Measurements from ENCODE around the gene BLTP3B.

Gene BLTP3B

DNA sequence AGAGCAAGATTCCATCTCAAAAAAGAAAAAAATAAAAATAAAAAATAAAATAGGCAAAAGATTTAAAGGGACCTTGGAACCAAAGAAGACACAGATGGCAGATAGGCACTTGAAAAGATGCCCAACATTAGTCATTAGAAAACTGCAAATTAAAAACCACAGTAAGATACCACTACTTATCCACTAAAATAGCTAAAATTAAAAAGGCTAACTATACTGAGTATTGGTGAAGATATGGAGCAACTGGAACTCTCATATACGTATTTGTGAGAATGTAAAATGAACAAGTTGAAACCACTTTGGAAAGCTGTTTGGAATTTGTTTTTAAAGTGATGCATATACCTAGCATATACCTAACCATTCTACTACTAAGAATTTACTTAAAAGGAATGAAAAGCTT lies 22.3 kb downstream of the BLTP3B start:
- Histone ChIP-seq H3K4me3 (ENCODE audit: low read length in 2 of 2) (no peak overlapping the region), H3K9me3 (ENCODE audit: control insufficient read depth in 2 of 2, low read length in 2 of 2) (no peaks in the 10 kb centered on the region), H3K27ac (ENCODE audit: low read depth in 2 of 2, low read length in 2 of 2) (no peak overlapping the region), H3K9ac (ENCODE audit: low read depth in 1 of 2, low read length in 2 of 2) (no peak overlapping the region), H3K4me1 (ENCODE audit: control insufficient read depth in 2 of 2, insufficient read depth in 2 of 2, low read length in 2 of 2) (no peaks in the 10 kb centered on the region), H3K27me3 (ENCODE audit: control insufficient read depth in 2 of 2, insufficient read depth in 2 of 2, low read length in 2 of 2) (no peaks in the 10 kb centered on the region), H3K36me3 (ENCODE audit: control insufficient read depth in 2 of 2, insufficient read depth in 2 of 2, low read length in 2 of 2) (no peaks in the 10 kb centered on the region)

DNA sequence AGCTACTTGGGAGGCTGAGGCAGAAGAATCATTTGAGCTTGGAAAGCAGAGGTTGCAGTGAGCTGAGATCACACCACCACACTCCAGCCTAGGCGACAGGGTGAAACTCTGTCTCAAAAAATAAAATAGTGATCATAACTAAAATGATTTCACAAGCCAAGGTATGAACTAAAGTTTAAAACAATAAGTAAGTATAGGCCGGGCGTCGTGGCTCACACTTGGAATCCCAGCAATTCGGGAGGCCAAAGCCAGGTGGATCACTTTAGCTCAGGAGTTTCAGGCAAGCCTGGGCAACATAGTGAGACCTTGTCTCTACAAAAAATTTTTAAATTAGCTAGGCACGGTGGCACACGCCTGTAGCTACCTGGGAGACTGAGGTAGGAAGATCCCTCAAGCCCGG lies 27.4 kb downstream of the BLTP3B start:
- H3K27ac ChIP-seq (ENCODE audit: low read depth in 2 of 2, low read length in 2 of 2), result no peak overlapping the region

DNA sequence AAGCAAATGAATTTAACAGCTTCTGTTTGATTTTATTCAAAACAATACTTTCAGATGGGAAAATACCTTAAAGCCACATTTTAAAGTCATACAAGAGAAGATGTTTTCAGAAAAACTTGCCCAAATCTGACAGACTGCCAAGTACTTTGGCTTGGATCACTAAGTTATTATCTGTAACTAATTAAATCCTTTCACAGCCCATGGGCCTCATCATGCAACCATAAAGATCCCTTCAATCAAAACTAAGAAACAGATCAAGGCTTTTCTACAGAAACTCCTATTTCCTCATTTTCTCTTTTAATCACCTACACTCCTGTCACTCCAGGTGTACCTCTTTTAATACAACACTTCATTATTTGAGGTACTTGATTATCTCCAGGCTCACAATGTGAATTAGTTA lies 28.1 kb downstream of the BLTP3B start:
- H3K4me3 ChIP-seq (ENCODE audit: low read length in 2 of 2), result no peak overlapping the region
- H3K27me3 ChIP-seq (ENCODE audit: control insufficient read depth in 2 of 2, insufficient read depth in 2 of 2, low read length in 2 of 2), result no peaks in the 10 kb centered on the region
- no peaks in the 10 kb centered on the region for H3K9me3 ChIP-seq (ENCODE audit: control insufficient read depth in 2 of 2, low read length in 2 of 2)
- no peaks in the 10 kb centered on the region for H3K36me3 ChIP-seq (ENCODE audit: control insufficient read depth in 2 of 2, insufficient read depth in 2 of 2, low read length in 2 of 2)
- H3K9ac ChIP-seq (ENCODE audit: low read depth in 1 of 2, low read length in 2 of 2), result no peak overlapping the region
- H3K4me1 ChIP-seq (ENCODE audit: control insufficient read depth in 2 of 2, insufficient read depth in 2 of 2, low read length in 2 of 2), result no peaks in the 10 kb centered on the region
- H3K27ac ChIP-seq (ENCODE audit: low read depth in 2 of 2, low read length in 2 of 2), result no peak overlapping the region

More for the DNA sequence above, 27.4 kb downstream of the BLTP3B start:
- H3K4me3 ChIP-seq (ENCODE audit: low read length in 2 of 2), result no peak overlapping the region
- no peaks in the 10 kb centered on the region for H3K27me3 ChIP-seq (ENCODE audit: control insufficient read depth in 2 of 2, insufficient read depth in 2 of 2, low read length in 2 of 2)
- no peaks in the 10 kb centered on the region for H3K4me1 ChIP-seq (ENCODE audit: control insufficient read depth in 2 of 2, insufficient read depth in 2 of 2, low read length in 2 of 2)
- no peaks in the 10 kb centered on the region for H3K36me3 ChIP-seq (ENCODE audit: control insufficient read depth in 2 of 2, insufficient read depth in 2 of 2, low read length in 2 of 2)
- no peak overlapping the region for H3K9ac ChIP-seq (ENCODE audit: low read depth in 1 of 2, low read length in 2 of 2)
- H3K9me3 ChIP-seq (ENCODE audit: control insufficient read depth in 2 of 2, low read length in 2 of 2), result no peaks in the 10 kb centered on the region

DNA sequence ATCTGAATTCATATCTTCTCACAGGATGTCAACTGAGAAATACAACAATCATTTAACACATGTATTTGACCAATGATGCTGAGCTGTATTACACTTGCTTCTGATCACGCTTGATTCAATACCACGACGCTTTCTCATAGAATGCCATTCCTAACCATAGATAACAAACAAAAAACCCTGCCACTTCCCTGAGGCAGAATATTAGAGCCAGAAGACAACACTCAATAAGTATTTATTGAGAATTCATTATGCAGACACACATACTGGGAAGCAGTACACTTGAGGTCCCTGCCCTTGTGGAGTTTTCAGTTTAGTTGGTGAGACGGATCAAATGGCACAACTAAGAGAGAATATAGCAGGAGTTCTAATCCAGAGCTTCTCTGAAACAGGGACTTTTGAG lies 32.4 kb downstream of the BLTP3B start:
- Histone ChIP-seq H3K36me3 (ENCODE audit: control insufficient read depth in 2 of 2, insufficient read depth in 2 of 2, low read length in 2 of 2) (peaks cover 0 to 6% of the 10 kb centered on the region in 2 donors), H3K4me1 (ENCODE audit: control insufficient read depth in 2 of 2, insufficient read depth in 2 of 2, low read length in 2 of 2) (no peaks in the 10 kb centered on the region), H3K27me3 (ENCODE audit: control insufficient read depth in 2 of 2, insufficient read depth in 2 of 2, low read length in 2 of 2) (no peaks in the 10 kb centered on the region), H3K9ac (ENCODE audit: low read depth in 1 of 2, low read length in 2 of 2) (no peak overlapping the region), H3K4me3 (ENCODE audit: low read length in 2 of 2) (no peak overlapping the region), H3K27ac (ENCODE audit: low read depth in 2 of 2, low read length in 2 of 2) (no peak overlapping the region), H3K9me3 (ENCODE audit: control insufficient read depth in 2 of 2, low read length in 2 of 2) (no peaks in the 10 kb centered on the region)

DNA sequence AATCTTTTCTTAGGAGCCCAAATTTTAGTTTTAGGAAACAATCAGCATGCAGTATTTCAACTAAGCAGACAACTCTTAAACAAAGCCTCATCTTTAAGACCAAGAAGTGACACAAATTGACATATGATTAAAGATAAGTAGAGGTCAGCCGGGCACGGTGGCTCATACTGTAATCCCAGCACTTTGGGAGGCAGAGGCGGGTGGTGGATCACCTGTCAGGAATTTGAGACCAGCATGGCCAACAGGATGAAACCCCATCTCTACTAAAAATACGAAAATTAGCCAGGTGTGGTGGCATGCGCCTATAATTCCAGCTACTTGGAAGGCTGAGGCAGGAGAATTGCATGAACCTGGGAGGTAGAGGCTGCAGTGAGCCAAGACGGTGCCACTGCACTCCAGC lies 35.8 kb downstream of the BLTP3B start:
- no peaks in the 10 kb centered on the region for H3K9me3 ChIP-seq (ENCODE audit: control insufficient read depth in 2 of 2, low read length in 2 of 2)
- H3K36me3 ChIP-seq (ENCODE audit: control insufficient read depth in 2 of 2, insufficient read depth in 2 of 2, low read length in 2 of 2), result peaks cover 0 to 6% of the 10 kb centered on the region in 2 donors
- no peaks in the 10 kb centered on the region for H3K4me1 ChIP-seq (ENCODE audit: control insufficient read depth in 2 of 2, insufficient read depth in 2 of 2, low read length in 2 of 2)
- no peak overlapping the region for H3K4me3 ChIP-seq (ENCODE audit: low read length in 2 of 2)
- no peak overlapping the region for H3K9ac ChIP-seq (ENCODE audit: low read depth in 1 of 2, low read length in 2 of 2)
- no peak overlapping the region for H3K27ac ChIP-seq (ENCODE audit: low read depth in 2 of 2, low read length in 2 of 2)
- no peaks in the 10 kb centered on the region for H3K27me3 ChIP-seq (ENCODE audit: control insufficient read depth in 2 of 2, insufficient read depth in 2 of 2, low read length in 2 of 2)

DNA sequence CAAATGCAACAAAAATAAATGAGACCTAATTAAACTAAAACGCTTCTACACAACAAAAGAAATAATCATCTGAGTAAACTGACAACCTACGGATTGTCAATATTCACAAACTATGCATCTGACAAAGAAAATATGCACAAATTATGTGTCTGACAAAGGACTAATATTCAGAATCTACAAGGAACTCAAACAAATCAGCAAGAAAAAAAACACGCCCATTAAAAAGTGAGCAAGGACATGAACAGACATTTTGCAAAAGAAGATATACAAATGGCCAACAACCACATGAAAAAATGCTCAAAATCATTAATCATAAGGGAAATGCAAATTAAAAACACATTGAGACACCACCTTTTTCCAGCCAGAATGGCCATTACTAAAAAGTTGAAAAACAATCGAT lies 37.0 kb downstream of the BLTP3B start:
- H3K27ac ChIP-seq (ENCODE audit: low read depth in 2 of 2, low read length in 2 of 2), result no peak overlapping the region
- H3K4me1 ChIP-seq (ENCODE audit: control insufficient read depth in 2 of 2, insufficient read depth in 2 of 2, low read length in 2 of 2), result no peaks in the 10 kb centered on the region
- no peak overlapping the region for H3K4me3 ChIP-seq (ENCODE audit: low read length in 2 of 2)
- H3K9me3 ChIP-seq (ENCODE audit: control insufficient read depth in 2 of 2, low read length in 2 of 2), result no peaks in the 10 kb centered on the region
- H3K27me3 ChIP-seq (ENCODE audit: control insufficient read depth in 2 of 2, insufficient read depth in 2 of 2, low read length in 2 of 2), result no peaks in the 10 kb centered on the region
- no peak overlapping the region for H3K9ac ChIP-seq (ENCODE audit: low read depth in 1 of 2, low read length in 2 of 2)
- peaks cover 0 to 6% of the 10 kb centered on the region in 2 donors for H3K36me3 ChIP-seq (ENCODE audit: control insufficient read depth in 2 of 2, insufficient read depth in 2 of 2, low read length in 2 of 2)

DNA sequence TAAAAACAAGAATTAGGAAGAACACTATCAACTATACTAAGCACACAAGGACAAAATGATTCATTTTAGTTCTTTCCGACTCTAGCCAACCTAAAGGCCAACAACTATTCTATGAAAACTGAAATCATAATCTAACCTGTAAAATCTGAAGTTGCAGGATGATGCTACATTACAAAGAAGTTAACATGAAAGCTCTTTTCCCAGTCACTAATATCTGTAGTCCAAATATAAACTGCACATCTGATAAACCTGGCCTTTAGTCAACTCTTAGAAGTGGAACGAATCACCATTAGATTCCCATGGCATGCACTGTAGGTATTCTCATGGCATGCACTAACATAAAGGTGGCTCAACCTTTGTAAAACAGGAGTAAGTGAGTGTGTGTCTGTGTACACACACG lies 41.7 kb downstream of the BLTP3B start:
- Histone ChIP-seq H3K27ac (ENCODE audit: low read depth in 2 of 2, low read length in 2 of 2) (no peak overlapping the region), H3K4me3 (ENCODE audit: low read length in 2 of 2) (no peak overlapping the region), H3K9ac (ENCODE audit: low read depth in 1 of 2, low read length in 2 of 2) (no peak overlapping the region), H3K27me3 (ENCODE audit: control insufficient read depth in 2 of 2, insufficient read depth in 2 of 2, low read length in 2 of 2) (no peaks in the 10 kb centered on the region), H3K9me3 (ENCODE audit: control insufficient read depth in 2 of 2, low read length in 2 of 2) (no peaks in the 10 kb centered on the region), H3K36me3 (ENCODE audit: control insufficient read depth in 2 of 2, insufficient read depth in 2 of 2, low read length in 2 of 2) (peaks cover 4 to 7% of the 10 kb centered on the region in 2 donors), H3K4me1 (ENCODE audit: control insufficient read depth in 2 of 2, insufficient read depth in 2 of 2, low read length in 2 of 2) (no peaks in the 10 kb centered on the region)
